Neural progenitor cell (in vitro differentiated cells): ENCODE measurements around the gene FAM219B. TPM values are rescaled to one million over a fixed set of nuclear protein-coding genes. Genes with fewer than 3 reads are reported as not detected.
"Not testable (repeated sequence)": the region's sequence is repeated elsewhere in the genome, so short reads cannot be mapped to it uniquely, and the experiment has no call there.

Experiments used
- DNase-seq: peaks from one replicate; pipeline ENCODE4 v3.0.0-alpha.2; 2016; ENCODE audit warnings: low spot score
- H2AFZ ChIP-seq: fragments of 200-600 bp; sonication (generic); replicated peaks from 2 replicates; pipeline ENCODE4 v1.6.1; 2016; ENCODE audit warnings: antibody characterized with exemption
- H3F3A ChIP-seq: fragments of 200-600 bp; sonication (generic); 2 replicates; pipeline ENCODE4 v1.6.1; 2016; ENCODE audit warnings: antibody characterized with exemption, low read depth
- H3K27ac ChIP-seq: fragments of 200-600 bp; sonication (generic); 2 replicates; pipeline ENCODE4 v1.5.1; 2016; ENCODE audit warnings: mild to moderate bottlenecking
- H3K27me3 ChIP-seq: fragments of 200-600 bp; sonication (generic); 2 replicates; pipeline ENCODE4 v1.6.1; 2016; ENCODE audit warnings: mild to moderate bottlenecking, moderate library complexity
- H3K36me3 ChIP-seq: fragments of 200-600 bp; sonication (generic); 2 replicates; pipeline ENCODE4 v1.5.1; 2016
- H3K4me1 ChIP-seq: fragments of 200-600 bp; sonication (generic); 2 replicates; pipeline ENCODE4 v1.6.1; 2016; ENCODE audit warnings: mixed run types
- H3K4me2 ChIP-seq: fragments of 200-600 bp; sonication (generic); 2 replicates; pipeline ENCODE4 v1.6.1; 2016
- H3K4me3 ChIP-seq: fragments of 200-600 bp; sonication (generic); 2 replicates; pipeline ENCODE4 v1.5.1; 2016
- H3K79me2 ChIP-seq: fragments of 200-600 bp; sonication (generic); 2 replicates; pipeline ENCODE4 v1.6.1; 2016; ENCODE audit warnings: low read depth
- H3K9ac ChIP-seq: fragments of 200-600 bp; sonication (generic); 2 replicates; pipeline ENCODE4 v1.6.1; 2016
- H3K9me3 ChIP-seq: fragments of 200-600 bp; sonication (generic); 2 replicates; pipeline ENCODE4 v1.5.1; 2016; ENCODE audit warnings: low read depth
- H4K20me1 ChIP-seq: fragments of 200-600 bp; sonication (generic); 2 replicates; pipeline ENCODE4 v1.6.1; 2016; ENCODE audit warnings: low read depth
- H3K27ac Mint-ChIP-seq: 3 replicates; pipeline ENCODE4 v1.8.0; 2021; ENCODE audit warnings: mixed read lengths
- H3K27me3 Mint-ChIP-seq: 2 replicates; pipeline ENCODE4 v1.8.0; 2022; ENCODE audit warnings: low read depth, mild to moderate bottlenecking, inconsistent platforms, moderate library complexity, mixed read lengths; ENCODE audit not compliant: insufficient read depth
- H3K36me3 Mint-ChIP-seq: 3 replicates; pipeline ENCODE4 v1.8.0; 2021; ENCODE audit warnings: mixed read lengths
- H3K4me1 Mint-ChIP-seq: 3 replicates; pipeline ENCODE4 v1.8.0; 2021; ENCODE audit warnings: mixed read lengths
- H3K4me3 Mint-ChIP-seq: 3 replicates; pipeline ENCODE4 v1.8.0; 2021; ENCODE audit warnings: mild to moderate bottlenecking, moderate library complexity, mixed read lengths
- H3K9me3 Mint-ChIP-seq: 3 replicates; pipeline ENCODE4 v1.8.0; 2020; ENCODE audit warnings: mixed read lengths
- CTCF ChIP-seq: fragments of 200-600 bp; sonication (generic); IDR thresholded peaks from 2 replicates; pipeline ENCODE4 v1.5.1; 2017; ENCODE audit warnings: antibody characterized with exemption, mild to moderate bottlenecking
- EZH2 ChIP-seq: fragments of 200-600 bp; sonication (generic); IDR thresholded peaks from 2 replicates; pipeline ENCODE4 v1.6.1; 2017; ENCODE audit warnings: antibody characterized with exemption, mild to moderate bottlenecking, moderate library complexity
- EZH2phosphoT487 ChIP-seq: fragments of 200-600 bp; sonication (generic); IDR thresholded peaks from 2 replicates; pipeline ENCODE4 v1.6.1; 2017; ENCODE audit warnings: antibody characterized with exemption
- total RNA-seq: library from RNA; depleted of rRNA; stranded (reverse); fragments of >200 nt; gene quantifications from 2 replicates; pipeline ENCODE4 v1.2.3, GENCODE V29; 2015; ENCODE audit warnings: low replicate concordance

The FAM219B gene
- total RNA-seq, 1 donor from 2014 or later: 120 TPM

GRCh38 chr15:74920456-74920855 lies 13.8 kb upstream of the FAM219B start:
- no peaks in the 10 kb centered on the region for H3K36me3 ChIP-seq
- no peak for TF ChIP-seq CTCF
- no peak for TF ChIP-seq EZH2
- TF ChIP-seq EZH2phosphoT487: no peak
- peaks cover 39% of the 10 kb centered on the region for H3K36me3 Mint-ChIP-seq

GRCh38 chr15:74917676-74918075 lies 11.0 kb upstream of the FAM219B start:
- no peaks in the 10 kb centered on the region for H3K27me3 Mint-ChIP-seq
- no peak overlapping the region for H3K4me3 ChIP-seq
- no peak overlapping the region for H2AFZ ChIP-seq
- H3K4me3 Mint-ChIP-seq: no peak overlapping the region
- no peaks in the 10 kb centered on the region for H3K4me1 ChIP-seq
- no peaks in the 10 kb centered on the region for H3K4me1 Mint-ChIP-seq
- H3K36me3 Mint-ChIP-seq: peaks cover 46% of the 10 kb centered on the region
- H4K20me1 ChIP-seq: no peaks in the 10 kb centered on the region
- TF ChIP-seq EZH2phosphoT487: no peak
- no peak for TF ChIP-seq EZH2
- TF ChIP-seq CTCF: no peak
- no peaks in the 10 kb centered on the region for H3K36me3 ChIP-seq
- H3K9me3 ChIP-seq: no peaks in the 10 kb centered on the region
- no peak overlapping the region for H3K4me2 ChIP-seq
- no peak for DNase-seq
- no peaks in the 10 kb centered on the region for H3K9me3 Mint-ChIP-seq
- H3K79me2 ChIP-seq: no peaks in the 10 kb centered on the region
- H3K27ac Mint-ChIP-seq: no peak overlapping the region
- H3K27ac ChIP-seq: no peak overlapping the region
- peaks cover 8% of the 10 kb centered on the region for H3F3A ChIP-seq
- H3K9ac ChIP-seq: no peak overlapping the region
- H3K27me3 ChIP-seq: no peaks in the 10 kb centered on the region

More at GRCh38 chr15:74920456-74920855, 13.8 kb upstream of the FAM219B start:
- no peaks in the 10 kb centered on the region for H3K27me3 Mint-ChIP-seq
- Histone ChIP-seq H2AFZ (no peak overlapping the region), H3K4me2 (no peak overlapping the region), H3K4me3 (no peak overlapping the region), H3K27ac (no peak overlapping the region), H3K27me3 (no peaks in the 10 kb centered on the region), H3K4me1 (no peaks in the 10 kb centered on the region), H4K20me1 (no peaks in the 10 kb centered on the region), H3K79me2 (no peaks in the 10 kb centered on the region), H3F3A (no peaks in the 10 kb centered on the region), H3K9me3 (no peaks in the 10 kb centered on the region), H3K9ac (no peak overlapping the region)
- no peak for DNase-seq
- no peak overlapping the region for H3K27ac Mint-ChIP-seq
- no peaks in the 10 kb centered on the region for H3K4me1 Mint-ChIP-seq
- no peaks in the 10 kb centered on the region for H3K9me3 Mint-ChIP-seq
- H3K4me3 Mint-ChIP-seq: no peak overlapping the region

- peaks cover 37% of the 10 kb centered on the region for H3K36me3 Mint-ChIP-seq
- H3K9me3 ChIP-seq, H3K27me3 ChIP-seq, H3K4me1 Mint-ChIP-seq, H2AFZ ChIP-seq, H3F3A ChIP-seq, H3K9ac ChIP-seq, H3K4me1 ChIP-seq, H3K4me3 Mint-ChIP-seq, H3K27ac Mint-ChIP-seq, H4K20me1 ChIP-seq, DNase-seq, H3K79me2 ChIP-seq, H3K36me3 ChIP-seq, H3K27ac ChIP-seq, H3K4me3 ChIP-seq, H3K4me2 ChIP-seq, H3K27me3 Mint-ChIP-seq, H3K9me3 Mint-ChIP-seq: not testable (repeated sequence)
Observed at GRCh38 chr15:74913799-74914198, 7.1 kb upstream of the FAM219B start.

GRCh38 chr15:74913041-74913440 lies 6.4 kb upstream of the FAM219B start:
- H3K9ac ChIP-seq: no peak overlapping the region
- H3K4me2 ChIP-seq: no peak overlapping the region
- Mint-ChIP-seq H3K27ac (no peak overlapping the region), H3K4me3 (no peak overlapping the region), H3K4me1 (no peaks in the 10 kb centered on the region), H3K36me3 (peaks cover 36% of the 10 kb centered on the region), H3K9me3 (no peaks in the 10 kb centered on the region), H3K27me3 (no peaks in the 10 kb centered on the region)
- no peaks in the 10 kb centered on the region for H3K9me3 ChIP-seq
- H4K20me1 ChIP-seq: no peaks in the 10 kb centered on the region
- no peaks in the 10 kb centered on the region for H3K4me1 ChIP-seq
- no peaks in the 10 kb centered on the region for H3K36me3 ChIP-seq
- H3F3A ChIP-seq: peaks cover 8% of the 10 kb centered on the region
- H3K27ac ChIP-seq: no peak overlapping the region
- no peak overlapping the region for H2AFZ ChIP-seq
- no peak for DNase-seq
- H3K4me3 ChIP-seq: no peak overlapping the region
- no peaks in the 10 kb centered on the region for H3K27me3 ChIP-seq
- TF ChIP-seq CTCF (no peak), EZH2 (no peak), EZH2phosphoT487 (no peak)
- H3K79me2 ChIP-seq: no peaks in the 10 kb centered on the region
